ENCODE measurements around the gene TMEM38B. TPM values are rescaled to one million over a fixed set of nuclear protein-coding genes. Genes with fewer than 3 reads are reported as not detected.
"Not testable (repeated sequence)": the region's sequence is repeated elsewhere in the genome, so short reads cannot be mapped to it uniquely, and the experiment has no call there.

The TMEM38B gene
- total RNA-seq, 1 donor from 2014 or later: 34.5 TPM

DNA sequence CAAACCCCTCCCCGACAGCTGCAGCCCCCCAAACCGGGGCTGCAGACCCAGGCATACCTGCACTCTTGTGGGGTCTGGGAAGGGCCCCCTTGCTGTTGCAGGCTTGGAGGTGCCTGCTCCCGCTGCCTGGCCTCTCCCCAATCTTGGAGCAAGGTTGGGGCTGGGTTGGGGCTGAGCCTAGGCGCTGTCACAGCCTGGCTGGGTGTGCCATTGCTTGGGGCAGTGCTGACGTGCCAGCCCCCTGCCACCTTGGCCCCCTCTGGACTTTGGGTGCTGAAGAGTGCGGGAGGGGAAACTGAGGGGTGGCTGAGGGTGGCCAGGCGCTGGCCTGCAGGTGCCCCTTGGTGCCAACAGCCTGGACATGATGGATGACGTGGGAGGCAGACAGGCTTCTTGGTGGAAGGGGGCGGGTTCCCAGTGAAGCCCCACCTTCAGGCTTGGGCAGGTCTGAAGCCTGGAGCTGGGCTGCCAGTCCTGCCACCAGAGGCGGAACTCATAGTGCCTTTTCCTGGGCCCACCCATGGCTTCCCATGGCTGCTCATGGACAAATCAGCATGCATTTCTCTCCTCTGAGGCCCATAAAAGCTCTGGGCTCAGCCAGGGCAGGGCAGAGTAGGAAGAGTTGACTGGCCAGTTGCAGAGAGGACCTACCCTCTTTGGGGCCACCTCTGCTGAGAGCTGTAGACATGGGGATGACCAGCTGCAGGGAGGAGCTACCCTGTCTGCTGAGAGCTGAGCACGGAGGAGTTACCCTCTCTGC, 19.1 kb downstream of the TMEM38B start:
- TF ChIP-seq, protein P1, sequence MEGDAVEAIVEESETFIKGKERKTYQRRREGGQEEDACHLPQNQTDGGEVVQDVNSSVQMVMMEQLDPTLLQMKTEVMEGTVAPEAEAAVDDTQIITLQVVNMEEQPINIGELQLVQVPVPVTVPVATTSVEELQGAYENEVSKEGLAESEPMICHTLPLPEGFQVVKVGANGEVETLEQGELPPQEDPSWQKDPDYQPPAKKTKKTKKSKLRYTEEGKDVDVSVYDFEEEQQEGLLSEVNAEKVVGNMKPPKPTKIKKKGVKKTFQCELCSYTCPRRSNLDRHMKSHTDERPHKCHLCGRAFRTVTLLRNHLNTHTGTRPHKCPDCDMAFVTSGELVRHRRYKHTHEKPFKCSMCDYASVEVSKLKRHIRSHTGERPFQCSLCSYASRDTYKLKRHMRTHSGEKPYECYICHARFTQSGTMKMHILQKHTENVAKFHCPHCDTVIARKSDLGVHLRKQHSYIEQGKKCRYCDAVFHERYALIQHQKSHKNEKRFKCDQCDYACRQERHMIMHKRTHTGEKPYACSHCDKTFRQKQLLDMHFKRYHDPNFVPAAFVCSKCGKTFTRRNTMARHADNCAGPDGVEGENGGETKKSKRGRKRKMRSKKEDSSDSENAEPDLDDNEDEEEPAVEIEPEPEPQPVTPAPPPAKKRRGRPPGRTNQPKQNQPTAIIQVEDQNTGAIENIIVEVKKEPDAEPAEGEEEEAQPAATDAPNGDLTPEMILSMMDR (IDR thresholded peaks at IDR 0.05; ENCODE audit: insufficient read depth, low read length, severe bottlenecking): no peak
- no peaks in the 10 kb centered on the region for H3K27me3 ChIP-seq (ENCODE audit: control insufficient read depth, insufficient read depth, low read length)
- no peak overlapping the region for H3K4me3 ChIP-seq (ENCODE audit: low read depth, low read length)
- FAIRE-seq (no peak), DNase-seq (ENCODE audit: low read depth) (no peak)
- H3K36me3 ChIP-seq (ENCODE audit: control insufficient read depth, insufficient read depth, low read length): no peaks in the 10 kb centered on the region

DNA sequence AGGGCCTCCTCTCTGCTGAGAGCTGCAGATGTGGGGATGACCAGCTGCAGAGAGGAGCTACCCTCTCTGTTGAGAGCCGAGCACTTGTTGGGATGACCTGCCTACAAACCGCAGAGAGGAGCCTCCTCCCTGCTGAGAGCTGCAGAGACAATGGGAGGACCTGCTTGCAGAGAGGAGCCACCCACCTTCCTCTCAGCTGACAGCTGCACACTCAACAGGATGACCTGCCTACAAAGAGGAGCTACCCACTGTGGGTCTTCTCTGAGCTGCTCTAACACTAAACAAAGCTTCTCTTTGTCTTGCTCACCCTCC, 19.6 kb downstream of the TMEM38B start:
- DNase-seq (ENCODE audit: low read depth): no peak
- TF ChIP-seq, protein P1 (IDR thresholded peaks at IDR 0.05; ENCODE audit: insufficient read depth, low read length, severe bottlenecking): no peak
- Histone ChIP-seq H3K27me3 (ENCODE audit: control insufficient read depth, insufficient read depth, low read length) (no peaks in the 10 kb centered on the region), H3K4me3 (ENCODE audit: low read depth, low read length) (no peak overlapping the region), H3K36me3 (ENCODE audit: control insufficient read depth, insufficient read depth, low read length) (no peaks in the 10 kb centered on the region)
- no peak for FAIRE-seq

DNA sequence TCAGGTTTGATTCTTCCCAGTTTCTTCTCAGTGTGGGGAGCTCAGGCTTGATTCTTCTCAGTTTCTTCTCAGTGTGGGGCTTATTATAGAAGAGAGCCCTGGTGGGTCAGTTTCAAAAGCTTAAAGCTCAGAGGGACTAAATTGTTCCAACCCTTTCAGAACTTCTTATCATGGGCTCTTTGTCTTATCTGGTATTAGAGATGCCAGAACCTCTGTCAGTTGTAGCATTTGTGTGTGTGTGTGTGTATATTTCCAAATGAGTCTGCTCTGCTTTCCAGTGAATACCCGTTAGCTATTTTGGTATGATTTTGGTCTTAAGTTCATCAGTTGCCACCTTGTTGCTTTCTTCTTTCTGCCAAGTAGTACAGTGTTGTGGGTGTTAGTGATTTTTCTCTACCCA, 21.8 kb downstream of the TMEM38B start:
- no peak for FAIRE-seq
- Histone ChIP-seq H3K27me3 (ENCODE audit: control insufficient read depth, insufficient read depth, low read length) (no peaks in the 10 kb centered on the region), H3K4me3 (ENCODE audit: low read depth, low read length) (no peak overlapping the region), H3K36me3 (ENCODE audit: control insufficient read depth, insufficient read depth, low read length) (no peaks in the 10 kb centered on the region)
- TF ChIP-seq, protein P1 (IDR thresholded peaks at IDR 0.05; ENCODE audit: insufficient read depth, low read length, severe bottlenecking): no peak
- DNase-seq (ENCODE audit: low read depth): no peak

DNA sequence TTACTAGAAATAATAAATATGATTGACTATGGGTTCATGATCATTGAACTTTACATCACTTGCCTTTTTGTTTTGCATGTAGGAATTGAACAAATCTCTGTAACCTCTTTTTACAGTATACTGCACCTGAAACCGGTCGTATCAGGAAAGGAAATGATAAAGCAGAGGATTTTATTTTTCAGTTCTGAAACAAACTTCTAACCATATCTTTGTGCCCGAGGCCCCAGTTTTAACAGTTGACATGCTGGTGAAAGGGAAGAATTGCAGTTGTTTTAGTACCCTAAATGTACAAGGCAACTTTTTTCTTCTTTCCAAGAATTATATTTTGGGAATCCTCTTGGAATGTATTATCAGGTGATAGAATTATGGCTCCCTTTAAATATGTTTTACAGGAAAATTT, 27.8 kb downstream of the TMEM38B start:
- Histone ChIP-seq H3K4me3 (ENCODE audit: low read depth, low read length) (no peak overlapping the region), H3K36me3 (ENCODE audit: control insufficient read depth, insufficient read depth, low read length) (no peaks in the 10 kb centered on the region), H3K27me3 (ENCODE audit: control insufficient read depth, insufficient read depth, low read length) (no peaks in the 10 kb centered on the region)
- TF ChIP-seq, protein P1 (IDR thresholded peaks at IDR 0.05; ENCODE audit: insufficient read depth, low read length, severe bottlenecking): no peak
- no peak for FAIRE-seq
- no peak for DNase-seq (ENCODE audit: low read depth)

DNA sequence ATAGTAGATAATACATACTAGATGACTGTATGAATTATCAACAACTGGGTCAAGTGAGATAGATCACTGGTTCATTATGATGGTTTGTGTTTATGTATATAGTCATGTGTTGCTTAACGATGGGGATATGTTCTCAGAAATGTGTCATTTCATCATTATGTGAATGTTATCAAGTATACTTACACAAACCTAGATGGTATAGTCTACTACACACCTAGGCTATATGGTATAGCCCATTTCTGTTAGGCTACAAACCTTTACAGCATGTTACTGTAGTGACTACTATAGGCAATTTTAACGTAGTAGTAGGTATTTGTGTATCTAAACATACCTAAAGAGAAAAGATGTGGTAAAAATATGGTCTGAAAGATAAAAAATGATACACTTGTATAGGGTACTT, 31.0 kb downstream of the TMEM38B start:
- Histone ChIP-seq H3K27me3 (ENCODE audit: control insufficient read depth, insufficient read depth, low read length) (no peaks in the 10 kb centered on the region), H3K36me3 (ENCODE audit: control insufficient read depth, insufficient read depth, low read length) (no peaks in the 10 kb centered on the region), H3K4me3 (ENCODE audit: low read depth, low read length) (no peak overlapping the region)
- DNase-seq (ENCODE audit: low read depth) (no peak), FAIRE-seq (no peak)
- TF ChIP-seq, protein P1 (IDR thresholded peaks at IDR 0.05; ENCODE audit: insufficient read depth, low read length, severe bottlenecking): no peak

DNA sequence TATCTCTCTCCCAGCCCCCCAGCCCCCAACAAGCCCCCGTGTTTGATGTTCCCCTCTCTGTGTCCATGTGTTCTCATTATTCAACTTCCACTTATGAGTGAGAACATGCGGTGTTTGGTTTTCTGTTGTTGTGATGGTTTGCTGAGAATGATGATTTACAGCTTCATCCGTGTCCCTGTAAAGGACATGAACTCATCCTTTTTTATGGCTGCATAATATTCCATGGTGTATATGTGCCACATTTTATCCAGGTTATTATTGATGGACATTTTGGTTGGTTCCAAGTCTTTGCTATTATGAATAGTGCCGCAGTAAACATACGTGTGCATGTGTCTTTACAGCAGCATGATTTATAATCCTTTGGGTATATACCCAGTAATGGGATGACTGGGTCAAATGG, 33.9 kb downstream of the TMEM38B start:
- not testable (repeated sequence) for DNase-seq (ENCODE audit: low read depth); H3K36me3 ChIP-seq (ENCODE audit: control insufficient read depth, insufficient read depth, low read length); FAIRE-seq; H3K4me3 ChIP-seq (ENCODE audit: low read depth, low read length); H3K27me3 ChIP-seq (ENCODE audit: control insufficient read depth, insufficient read depth, low read length)

DNA sequence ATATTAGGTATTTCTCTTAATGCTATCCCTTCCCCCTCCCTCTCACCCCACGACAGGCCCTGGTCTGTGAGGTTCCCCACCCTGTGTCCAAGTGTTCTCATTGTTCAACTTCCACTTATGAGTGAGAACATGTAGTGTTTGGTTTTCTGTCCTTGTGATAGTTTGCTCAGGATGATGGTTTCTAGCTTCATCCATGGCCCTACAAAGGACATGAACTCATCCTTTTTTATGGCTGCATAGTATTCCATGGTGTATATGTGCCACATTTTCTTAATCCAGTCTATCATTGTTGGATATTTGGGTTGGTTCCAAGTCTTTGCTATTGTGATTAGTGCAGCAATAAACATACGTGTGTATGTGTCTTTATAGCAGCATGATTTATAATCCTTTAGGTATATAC, 37.1 kb downstream of the TMEM38B start:
- not testable (repeated sequence) for H3K36me3 ChIP-seq (ENCODE audit: control insufficient read depth, insufficient read depth, low read length); FAIRE-seq; DNase-seq (ENCODE audit: low read depth); H3K27me3 ChIP-seq (ENCODE audit: control insufficient read depth, insufficient read depth, low read length); H3K4me3 ChIP-seq (ENCODE audit: low read depth, low read length)

Measured in bronchial epithelial cell (primary cell).